RWPE2 (cell line): Measurements from ENCODE around the gene MEGF8.

Experiments
- ATAC-seq: fragments of 200-7000 bp; cut with Tn5 transposase; 3 replicates; pipeline ENCODE4 v1.9.1; 2021; ENCODE audit warnings: low read depth
- DNase-seq: peaks from one replicate; pipeline ENCODE4 v3.0.0-alpha.2; 2020; ENCODE audit warnings: low spot score
- H3K27ac ChIP-seq: fragments of 450-650 bp; 2 replicates; pipeline ENCODE4 v1.5.1; 2017; ENCODE audit warnings: mild to moderate bottlenecking; ENCODE audit not compliant: poor library complexity, severe bottlenecking
- H3K27me3 ChIP-seq: fragments of 250-450 bp; sonication (Bioruptor Pico); 2 replicates; pipeline ENCODE4 v1.5.1; 2021; ENCODE audit warnings: mild to moderate bottlenecking, moderate library complexity; ENCODE audit not compliant: insufficient read depth, poor library complexity, severe bottlenecking
- H3K36me3 ChIP-seq: fragments of 250-450 bp; sonication (Bioruptor Pico); 2 replicates; pipeline ENCODE4 v1.5.1; 2020; ENCODE audit warnings: low read depth, mild to moderate bottlenecking, moderate library complexity
- H3K4me1 ChIP-seq: fragments of 250-450 bp; sonication (Bioruptor Pico); 2 replicates; pipeline ENCODE4 v1.5.1; 2021; ENCODE audit warnings: mild to moderate bottlenecking, moderate library complexity; ENCODE audit not compliant: insufficient read depth, poor library complexity, severe bottlenecking
- H3K4me3 ChIP-seq: fragments of 250-450 bp; sonication (Bioruptor Pico); 2 replicates; pipeline ENCODE4 v1.5.1; 2021; ENCODE audit warnings: mild to moderate bottlenecking, moderate library complexity; ENCODE audit not compliant: severe bottlenecking
- H3K9me3 ChIP-seq: fragments of 250-450 bp; sonication (Bioruptor Pico); 2 replicates; pipeline ENCODE4 v1.5.1; 2021; ENCODE audit warnings: mild to moderate bottlenecking, moderate library complexity; ENCODE audit not compliant: severe bottlenecking
- CTCF ChIP-seq: fragments of 450-650 bp; IDR thresholded peaks from one replicate; pipeline ENCODE4 v1.5.1; 2017; ENCODE audit warnings: mild to moderate bottlenecking, moderate library complexity; ENCODE audit not compliant: poor library complexity, severe bottlenecking

MEGF8 gene

GRCh38 chr19:42419309-42419708 is 93.9 kb downstream of the MEGF8 start:
- no peak for ATAC-seq
- Histone ChIP-seq H3K4me1 (peaks cover 28% of the 10 kb centered on the region), H3K9me3 (no peaks in the 10 kb centered on the region), H3K27ac (no peak overlapping the region), H3K4me3 (no peak overlapping the region), H3K27me3 (no peaks in the 10 kb centered on the region), H3K36me3 (peaks cover 11% of the 10 kb centered on the region)
- no peak for DNase-seq
- TF ChIP-seq CTCF: no peak

GRCh38 chr19:42420055-42420544 is 94.7 kb downstream of the MEGF8 start:
- H3K4me1 ChIP-seq: peaks cover 28% of the 10 kb centered on the region
- H3K27me3 ChIP-seq: no peaks in the 10 kb centered on the region
- peaks cover 5% of the 10 kb centered on the region for H3K36me3 ChIP-seq
- peak; percentile 43 for ATAC-seq
- no peaks in the 10 kb centered on the region for H3K9me3 ChIP-seq
- peak; percentile 63 for DNase-seq
- peak; percentile 70 for TF ChIP-seq CTCF
- H3K27ac ChIP-seq: peak overlapping the region; percentile 83
- no peak overlapping the region for H3K4me3 ChIP-seq

GRCh38 chr19:42421101-42421500 is 95.7 kb downstream of the MEGF8 start:
- TF ChIP-seq CTCF: no peak
- no peak overlapping the region for H3K4me3 ChIP-seq
- ATAC-seq: no peak
- no peak for DNase-seq
- H3K27ac ChIP-seq: peak overlapping the region; percentile 83
- H3K27me3 ChIP-seq: no peaks in the 10 kb centered on the region
- peaks cover 4% of the 10 kb centered on the region; the same call in 1 of the 2 replicates for H3K36me3 ChIP-seq
- H3K9me3 ChIP-seq: no peaks in the 10 kb centered on the region
- peaks cover 28% of the 10 kb centered on the region for H3K4me1 ChIP-seq

GRCh38 chr19:42421591-42422031 is 96.2 kb downstream of the MEGF8 start:
- Histone ChIP-seq H3K27me3 (no peaks in the 10 kb centered on the region), H3K27ac (peak overlapping the region; percentile 83), H3K9me3 (no peaks in the 10 kb centered on the region), H3K4me1 (peaks cover 28% of the 10 kb centered on the region), H3K36me3 (peaks cover 4% of the 10 kb centered on the region; the same call in 1 of the 2 replicates), H3K4me3 (no peak overlapping the region)
- ATAC-seq (peak; percentile 46), DNase-seq (peak; percentile 88)
- TF ChIP-seq CTCF: no peak

- H3K36me3 ChIP-seq: peaks cover 4% of the 10 kb centered on the region; the same call in 1 of the 2 replicates
- no peaks in the 10 kb centered on the region for H3K27me3 ChIP-seq
- peaks cover 28% of the 10 kb centered on the region for H3K4me1 ChIP-seq
- peak overlapping the region; percentile 64 for H3K4me3 ChIP-seq
- DNase-seq: no peak
- ATAC-seq: no peak
- H3K27ac ChIP-seq: peak overlapping the region; percentile 83
- H3K9me3 ChIP-seq: no peaks in the 10 kb centered on the region
- TF ChIP-seq CTCF: no peak
Observed at GRCh38 chr19:42422092-42422900, 96.9 kb downstream of the MEGF8 start.
